Endometrial microvascular endothelial cells (primary cell): ENCODE measurements around the gene HOXD12. TPM values are rescaled to one million over a fixed set of nuclear protein-coding genes. Genes with fewer than 3 reads are reported as not detected.

ENCODE experiments used
- in situ Hi-C: cut with HindIII; loops from 2 replicates; pipeline ENCODE4 v1.10.0; 2017; ENCODE audit warnings: low sequenced_read_pairs, low pct_unique_long_range_greater_than_20kb; ENCODE audit errors: inconsistent ontology term
- total RNA-seq: library from RNA; depleted of rRNA; stranded (reverse); fragments of >200 nt; gene quantifications from one replicate; pipeline ENCODE4 v1.2.3, GENCODE V29; 2015; ENCODE audit errors: inconsistent ontology term

Gene HOXD12
- total RNA-seq, 1 donor from 2014 or later, result not detected

- in situ Hi-C loops, result loop anchor here (10.0 kb wide), 1 partner anchor 1020 kb away; no protein-coding TSS in a partner anchor
Measured at GRCh38 chr2:176124947-176125771, 25.6 kb downstream of the HOXD12 start.

- in situ Hi-C loops, result loop anchor here (10.0 kb wide), 1 partner anchor 1019 kb away; no protein-coding TSS in a partner anchor
Measured at GRCh38 chr2:176125772-176126054, 26.1 kb downstream of the HOXD12 start.

GRCh38 chr2:176126929-176127773 is 27.6 kb downstream of the HOXD12 start:
- in situ Hi-C loops, result loop anchor here (10.0 kb wide), 1 partner anchor 1018 kb away; no protein-coding TSS in a partner anchor

GRCh38 chr2:176127774-176128072 is 28.1 kb downstream of the HOXD12 start:
- in situ Hi-C loops, result loop anchor here (10.0 kb wide), 1 partner anchor 1017 kb away; no protein-coding TSS in a partner anchor

- in situ Hi-C loops, result loop anchor here (10.0 kb wide), 1 partner anchor 1016 kb away; no protein-coding TSS in a partner anchor
Measured at GRCh38 chr2:176128172-176128981, 28.8 kb downstream of the HOXD12 start.

- in situ Hi-C loops, result loop anchor here (10.0 kb wide), 1 partner anchor 1016 kb away; no protein-coding TSS in a partner anchor
Measured at GRCh38 chr2:176128982-176129796, 29.6 kb downstream of the HOXD12 start, which contains the start of gene HOXD8. TSS of gene HOXD8 (plus strand) at chr2:176129705. CDS start at chr2:176130367, 662 bp downstream.

- in situ Hi-C loops, result loop anchor here (10.0 kb wide), 1 partner anchor 1015 kb away; no protein-coding TSS in a partner anchor
Measured at GRCh38 chr2:176129813-176130146, 30.2 kb downstream of the HOXD12 start.

- in situ Hi-C loops, result no loop called here
Measured at GRCh38 chr2:176130147-176130956, 30.8 kb downstream of the HOXD12 start.

GRCh38 chr2:176130957-176131847 is 31.6 kb downstream of the HOXD12 start:
- in situ Hi-C loops, result no loop called here

GRCh38 chr2:176131848-176132158 is 32.2 kb downstream of the HOXD12 start:
- in situ Hi-C loops, result no loop called here

- in situ Hi-C loops, result no loop called here
Measured at GRCh38 chr2:176132205-176133171, 32.9 kb downstream of the HOXD12 start.

- in situ Hi-C loops, result no loop called here
Measured at GRCh38 chr2:176133389-176133788, 33.8 kb downstream of the HOXD12 start.

- in situ Hi-C loops, result no loop called here
Measured at GRCh38 chr2:176134035-176134434, 34.4 kb downstream of the HOXD12 start.

- in situ Hi-C loops, result no loop called here
Measured at GRCh38 chr2:176135035-176135440, 35.4 kb downstream of the HOXD12 start.

GRCh38 chr2:176136374-176137251 is 37.0 kb downstream of the HOXD12 start:
- in situ Hi-C loops, result no loop called here
